NCI-H345 treated with DMSO at 0.1 percent for 48 hours (cell line): ENCODE data around the gene ABR.
"Not testable (repeated sequence)": the region's sequence is repeated elsewhere in the genome, so short reads cannot be mapped to it uniquely, and the experiment has no call there.

Source experiments
- DNase-seq: peaks from one replicate; lab custom pipeline; 2025; ENCODE audit not compliant: unreplicated experiment; lab: John Stamatoyannopoulos, UW

The ABR gene

DNA sequence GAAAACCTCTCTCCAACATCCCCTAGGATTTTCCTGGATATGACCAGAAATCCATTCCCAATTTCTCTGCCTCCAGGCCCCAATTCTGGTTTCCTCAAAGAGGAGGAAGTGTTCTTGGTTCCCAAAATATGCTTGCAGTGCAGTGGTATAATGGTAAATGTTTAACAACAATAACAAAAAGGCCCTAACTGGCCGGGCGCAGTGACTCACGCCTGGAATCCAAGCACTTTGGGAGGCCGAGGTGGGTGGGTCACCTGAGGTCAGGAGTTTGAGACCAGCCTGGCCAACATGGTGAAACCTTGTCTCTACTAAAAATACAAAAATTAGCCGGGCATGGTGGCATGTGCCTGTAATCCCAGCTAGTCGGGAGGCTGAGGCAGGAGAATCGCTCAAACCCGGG, 184.5 kb downstream of the ABR start:
- DNase-seq: not testable (repeated sequence)

DNA sequence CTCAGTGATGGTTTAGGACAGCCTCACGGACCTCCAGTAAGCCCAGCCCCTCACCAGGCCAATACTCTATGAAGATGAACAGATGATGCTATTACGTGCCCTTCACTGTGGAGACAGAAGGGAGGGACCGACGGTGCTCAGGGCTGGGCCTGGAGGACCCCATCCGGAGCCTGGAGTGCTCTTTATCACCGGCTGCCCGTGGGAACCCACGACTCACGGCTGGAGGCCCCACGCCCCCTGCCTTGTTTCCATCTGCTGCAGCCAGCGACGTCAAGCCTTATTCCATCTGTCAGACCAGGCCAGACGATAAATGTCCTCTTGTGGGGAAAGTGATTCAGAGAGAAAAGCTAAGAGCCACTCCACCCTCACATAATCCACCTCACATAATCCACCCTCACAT, 186.8 kb downstream of the ABR start:
- DNase-seq: no peak

DNA sequence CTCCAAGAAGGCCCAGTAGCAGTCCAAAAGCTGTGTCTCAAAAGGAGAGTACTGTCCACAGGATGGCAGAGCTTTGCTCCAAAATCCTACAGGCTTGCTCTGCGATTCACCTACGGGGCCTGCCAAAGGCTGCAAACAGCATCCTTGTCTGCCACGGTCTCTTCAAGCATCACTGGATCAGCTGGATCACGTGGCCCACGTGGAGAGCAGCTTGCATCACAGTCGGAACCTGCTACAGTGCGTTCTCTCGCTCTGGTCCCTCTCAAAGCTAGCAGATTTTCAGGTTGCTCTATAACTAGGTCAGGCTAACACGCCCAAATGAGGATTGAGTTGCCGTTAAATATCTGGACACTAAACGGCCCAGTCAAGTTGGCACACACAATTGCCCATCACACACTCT, 191.2 kb downstream of the ABR start:
- no peak for DNase-seq

DNA sequence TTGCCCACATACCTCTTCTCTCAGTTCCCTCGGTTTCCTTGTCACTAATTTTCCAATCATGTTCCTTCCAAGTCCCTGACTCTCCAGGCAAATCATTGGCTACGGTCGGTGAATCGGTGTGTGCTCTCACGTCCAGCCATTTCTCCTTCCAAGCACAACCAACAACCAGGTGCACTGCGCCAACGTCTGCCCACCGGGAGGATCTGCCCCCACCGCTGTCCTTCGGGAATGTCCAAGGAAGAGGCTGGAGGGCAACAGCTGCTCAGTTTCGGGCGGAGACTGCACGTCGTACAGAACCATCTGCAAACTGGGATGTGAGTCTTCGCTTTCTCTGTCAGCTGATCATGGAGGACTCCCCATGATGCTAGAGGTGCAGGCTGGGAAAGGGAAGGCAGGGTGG, 191.8 kb downstream of the ABR start:
- DNase-seq: no peak

DNA sequence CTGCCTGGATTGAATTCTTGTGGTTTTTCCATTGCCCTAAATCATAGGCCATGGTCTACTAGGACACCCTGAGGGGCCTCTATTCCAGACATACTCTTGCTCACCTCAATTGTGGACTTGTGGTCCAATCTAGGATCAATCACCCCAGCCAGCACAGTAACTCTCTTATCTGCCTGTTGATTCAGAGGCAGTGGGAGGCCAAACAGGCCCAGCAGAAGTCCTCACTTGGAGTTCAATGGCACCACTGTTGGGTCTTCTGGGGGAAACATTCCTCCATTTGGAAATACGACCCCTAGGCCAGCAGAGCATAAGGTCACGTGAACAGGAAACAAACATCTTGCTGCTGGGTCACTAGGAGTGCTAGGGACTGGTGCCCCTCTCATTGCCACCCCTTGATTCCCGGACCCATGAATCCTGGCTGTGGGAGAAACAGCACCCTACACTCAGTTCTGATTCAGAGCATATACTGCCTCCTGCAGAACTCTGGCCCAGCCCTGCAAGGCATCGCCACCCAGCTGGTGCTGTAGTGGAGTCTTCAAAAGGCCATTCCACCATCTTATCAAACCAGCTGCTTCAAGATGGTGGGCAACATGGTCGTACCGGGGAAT, 193.4 kb downstream of the ABR start:
- DNase-seq: no peak

DNA sequence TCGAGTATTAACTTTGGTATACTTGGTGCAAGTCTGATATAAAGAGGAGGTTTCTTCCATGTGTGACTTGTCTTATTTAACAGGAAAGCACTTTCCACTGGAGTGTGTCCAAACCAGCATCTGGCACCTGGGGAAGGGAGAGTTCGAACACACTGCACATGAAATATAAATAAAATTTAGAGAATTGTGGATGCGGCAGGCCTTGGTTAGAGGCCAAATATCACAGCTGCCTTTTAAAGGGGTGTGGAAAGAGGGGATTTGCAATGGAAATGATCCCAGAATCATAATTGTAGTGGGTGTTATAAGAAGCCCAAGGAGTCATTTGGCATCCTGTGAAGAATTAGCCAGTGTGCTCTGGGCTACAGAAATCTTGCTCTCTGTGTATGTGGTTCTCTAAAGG, 195.9 kb downstream of the ABR start:
- no peak for DNase-seq

DNA sequence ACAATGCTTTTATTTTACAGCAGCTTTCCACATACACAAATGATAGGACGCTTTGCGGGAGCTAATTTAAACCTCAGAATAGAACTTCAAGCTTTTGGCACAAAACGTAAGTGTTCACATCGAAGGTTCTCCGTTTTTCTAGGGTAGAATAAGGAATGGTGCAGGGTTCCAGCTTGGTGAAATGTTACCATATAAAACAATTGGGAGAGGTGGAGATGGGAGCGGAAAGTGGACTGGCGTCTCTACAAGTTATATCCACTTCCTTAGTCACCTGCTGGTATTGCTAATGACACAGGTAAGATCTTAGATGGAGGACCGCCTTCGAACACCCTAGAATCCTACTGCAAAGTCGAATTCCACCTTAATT, 198.5 kb downstream of the ABR start:
- DNase-seq: no peak

DNA sequence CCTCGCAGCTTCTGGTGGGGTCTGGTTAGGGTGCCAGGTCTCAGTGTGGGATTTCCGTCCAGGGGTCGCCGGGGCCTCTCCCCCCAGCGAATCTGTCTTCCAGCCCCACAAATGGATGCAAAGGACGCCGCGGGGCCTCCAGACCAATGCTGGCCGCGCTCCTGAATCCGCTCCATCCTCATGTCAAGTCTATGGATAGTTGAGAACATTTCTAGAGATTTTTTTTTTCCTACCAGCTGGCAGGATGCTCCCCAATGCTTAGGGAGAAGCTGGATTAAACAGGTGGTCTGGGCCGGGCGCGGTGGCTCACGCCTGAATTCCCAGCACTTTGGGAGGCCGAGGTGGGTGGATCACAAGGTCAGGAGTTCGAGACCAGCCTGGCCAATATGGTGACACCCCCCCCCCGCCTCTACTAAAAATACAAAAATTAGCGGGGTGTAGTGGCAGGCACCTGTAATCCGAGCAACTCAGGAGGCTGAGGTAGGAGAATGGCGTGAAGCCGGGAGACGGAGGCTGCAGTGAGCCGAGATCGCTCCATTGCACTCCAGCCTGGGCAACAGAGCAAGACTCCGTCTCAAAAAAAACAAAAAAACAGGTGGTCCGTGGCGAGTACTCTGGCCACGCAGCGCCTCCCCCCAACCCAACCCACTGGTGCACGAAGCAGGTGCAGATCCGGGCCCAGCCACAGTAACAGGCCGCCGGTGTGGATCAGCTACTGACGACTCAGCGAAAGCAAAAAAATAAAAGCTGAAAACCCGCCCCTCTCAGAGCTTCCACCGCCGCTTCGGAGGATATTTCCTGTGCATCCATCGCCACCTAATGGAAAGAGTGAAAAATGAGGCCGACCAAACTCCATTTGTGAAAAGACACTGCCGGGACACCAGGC, 199.1 kb downstream of the ABR start:
- DNase-seq: peak; percentile 75

DNA sequence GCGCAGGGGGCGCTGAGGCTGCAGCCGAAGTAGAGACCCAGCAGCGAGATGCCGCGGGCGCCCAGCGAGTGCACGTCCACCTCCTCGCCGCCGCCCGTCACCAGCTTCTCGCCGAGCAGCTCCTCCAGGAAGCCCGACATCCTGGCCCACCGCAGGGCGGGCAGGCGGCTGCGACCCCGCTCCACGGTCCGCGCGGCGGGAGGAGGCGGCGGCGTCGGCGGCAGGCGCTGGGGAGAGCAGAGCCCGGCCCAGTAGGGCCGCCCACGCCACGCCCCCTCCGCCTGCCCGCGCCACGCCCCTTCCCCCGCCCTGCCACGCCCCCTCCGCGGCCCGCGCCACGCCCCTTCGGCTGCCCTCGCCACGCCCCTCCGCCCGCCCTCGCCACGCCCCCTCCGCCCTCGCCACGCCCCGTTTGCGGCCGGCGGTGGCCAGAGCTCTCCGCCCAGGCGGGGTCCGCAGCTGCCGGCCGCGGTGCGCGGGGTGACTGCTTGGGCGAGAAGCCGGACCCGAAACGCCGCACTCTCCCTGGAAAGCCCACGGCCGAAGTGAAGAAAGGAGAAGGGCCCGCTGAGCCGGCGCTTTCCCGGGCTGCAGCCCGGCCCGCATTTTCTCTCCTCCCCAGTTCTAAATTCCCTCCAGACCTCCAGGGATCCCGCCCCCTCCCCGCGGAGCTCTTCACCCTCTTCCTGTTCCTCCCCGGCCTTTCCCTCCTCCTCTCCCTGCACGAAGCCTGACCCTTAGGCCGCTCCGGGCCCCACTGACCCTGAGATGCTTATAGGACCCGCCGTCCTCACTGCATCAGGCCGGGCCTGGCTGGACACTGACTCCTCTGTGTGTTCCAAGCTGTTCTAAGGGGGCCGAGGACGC, 200.0 kb downstream of the ABR start, which contains the start of gene NXN:
TSS of gene NXN (minus strand) at position 238 of the 867 bp plus-strand sequence.
- peak; percentile 40 for DNase-seq

DNA sequence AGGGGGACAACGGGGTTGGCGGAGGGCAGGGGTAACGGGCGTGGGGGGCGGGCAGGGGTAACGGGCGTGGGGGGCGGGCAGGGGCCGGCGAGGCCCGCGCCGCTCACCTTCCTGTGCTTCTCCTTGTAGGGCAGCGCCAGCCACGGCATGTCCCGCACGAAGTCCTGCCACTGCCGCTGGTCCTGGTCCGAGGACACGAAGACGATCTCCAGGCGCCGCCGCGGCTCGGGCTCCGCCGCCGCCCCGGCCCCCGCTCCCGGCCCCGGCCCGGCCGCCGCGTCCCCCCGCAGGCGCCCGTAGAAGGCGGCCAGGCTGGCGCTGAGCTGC, 200.6 kb downstream of the ABR start:
- no peak for DNase-seq

DNA sequence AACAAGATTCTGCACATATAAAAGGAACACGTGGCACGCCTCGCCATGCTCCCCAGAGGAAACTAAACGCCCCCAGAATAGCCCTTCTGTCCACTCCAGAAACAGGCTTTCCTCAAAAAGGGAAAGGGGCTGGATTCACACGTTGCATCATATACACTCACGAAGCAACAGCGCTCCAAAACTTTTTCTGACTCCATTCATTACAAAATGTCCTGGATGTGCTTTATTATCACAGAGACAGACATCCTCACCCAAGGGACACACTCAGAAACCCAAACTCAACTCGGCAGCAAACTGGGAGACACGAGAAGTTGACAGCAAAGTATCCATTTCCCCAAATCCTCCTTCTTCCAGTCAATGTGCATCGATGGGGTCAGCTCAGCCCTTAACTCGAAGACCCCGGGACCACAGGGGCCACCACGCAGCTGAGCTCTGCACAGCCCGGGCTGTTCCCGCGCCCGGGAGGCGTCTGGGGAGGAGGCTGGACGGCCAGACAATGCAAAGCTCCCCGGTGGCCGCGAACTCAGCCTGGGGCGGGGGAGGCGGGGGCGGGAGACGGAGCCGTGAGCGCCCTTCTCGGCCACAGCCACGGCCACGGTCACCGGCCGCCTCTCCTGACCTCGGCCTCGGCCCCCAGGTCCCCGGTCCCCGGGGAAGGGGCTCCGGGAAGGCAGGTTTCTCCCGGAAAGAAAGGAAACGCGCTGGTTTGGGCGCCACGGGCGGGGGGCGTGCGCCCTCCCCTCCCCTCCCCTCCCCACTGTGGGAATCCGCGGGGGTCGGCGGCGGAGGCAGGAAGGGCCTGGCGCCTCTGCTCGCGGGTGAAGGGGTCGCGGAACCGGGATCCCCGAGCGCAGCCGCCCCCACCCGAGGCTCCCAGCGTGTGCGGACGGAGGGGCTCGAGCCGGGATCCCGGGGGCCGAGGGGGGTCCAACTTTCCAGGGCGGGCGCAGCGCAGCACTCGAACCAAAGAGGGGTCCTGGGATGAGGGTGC, 201.4 kb downstream of the ABR start:
- no peak for DNase-seq

DNA sequence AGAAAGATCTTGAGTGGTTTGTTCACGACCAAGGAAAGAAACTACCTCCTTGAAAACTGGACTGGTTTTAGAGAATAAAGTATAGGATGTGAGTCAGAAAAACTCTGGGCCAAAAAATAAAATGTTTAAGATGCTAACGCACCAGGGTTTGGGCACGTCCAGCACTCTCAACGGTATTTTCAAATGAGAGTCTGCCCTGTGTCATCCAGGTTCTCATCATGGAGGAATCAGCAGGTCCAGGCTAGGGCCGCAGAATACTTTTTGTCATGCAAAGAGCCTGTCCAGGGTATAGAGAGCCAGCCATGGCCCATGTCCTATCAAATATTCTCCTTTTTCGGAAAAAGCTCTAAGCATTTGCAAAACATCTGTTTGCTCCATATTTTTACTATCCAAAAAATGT, 202.6 kb downstream of the ABR start:
- DNase-seq: no peak

DNA sequence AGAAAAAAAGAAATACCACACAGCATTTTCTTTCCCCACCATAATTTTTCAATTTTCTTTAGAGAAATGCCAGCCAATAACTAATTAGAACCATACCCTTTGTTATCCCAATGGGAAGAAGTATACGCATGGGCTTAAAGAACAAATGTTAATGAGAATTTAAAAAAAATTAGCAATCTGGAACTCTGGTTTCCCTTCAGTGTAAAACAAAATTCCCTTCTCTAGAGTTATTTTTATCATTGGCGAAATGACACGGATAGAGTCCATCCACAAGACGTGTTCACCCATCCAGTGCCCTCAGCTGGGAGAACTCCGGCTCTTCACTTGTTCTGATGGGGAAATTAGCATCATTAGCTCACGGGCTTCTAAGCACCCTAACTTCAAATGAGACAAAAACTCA, 203.5 kb downstream of the ABR start:
- DNase-seq: no peak

DNA sequence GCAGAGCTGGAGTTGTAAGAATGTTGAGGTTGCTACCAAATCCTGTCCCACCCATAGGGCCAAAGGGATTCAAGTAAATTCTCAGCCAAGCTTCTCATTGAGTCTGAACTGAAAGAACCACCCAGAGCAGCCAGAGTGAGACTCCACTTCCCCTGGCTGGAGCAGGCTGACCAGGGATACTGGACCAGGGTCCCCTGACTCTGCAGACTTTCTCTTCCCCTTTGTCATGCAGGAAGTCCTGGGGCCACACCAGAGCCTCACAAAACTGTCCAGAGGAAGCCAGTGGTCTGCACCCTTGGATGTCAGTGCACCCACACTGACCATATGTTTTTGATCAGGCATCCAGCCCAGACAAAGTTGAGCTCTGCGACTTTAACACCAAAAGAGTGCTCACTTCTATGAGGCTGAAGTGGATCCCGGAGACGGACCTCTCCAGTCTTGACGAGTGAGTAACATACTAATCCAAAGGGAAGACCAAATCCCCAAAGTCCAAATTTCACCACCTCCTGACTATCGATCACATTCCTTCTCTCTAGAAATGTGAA, 204.3 kb downstream of the ABR start:
- no peak for DNase-seq

DNA sequence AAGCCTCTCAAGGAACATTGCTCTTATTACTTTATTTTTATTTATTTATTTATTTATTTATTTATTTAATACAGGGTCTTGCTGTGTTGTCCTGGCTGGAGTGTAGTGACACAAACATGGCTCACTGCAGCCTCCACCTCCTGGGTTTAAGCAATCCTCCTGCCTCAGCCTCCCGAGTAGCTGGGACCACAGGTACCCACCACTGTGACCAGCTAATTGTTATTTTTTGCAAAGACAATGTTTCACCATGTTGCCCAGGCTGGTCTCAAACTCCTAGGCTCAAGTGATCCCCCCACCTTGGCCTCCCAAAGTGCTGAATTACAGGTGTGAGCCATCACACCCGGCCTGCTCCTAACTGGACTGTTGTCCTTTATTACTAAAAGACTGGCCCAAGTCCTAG, 205.0 kb downstream of the ABR start:
- DNase-seq: not testable (repeated sequence)

DNA sequence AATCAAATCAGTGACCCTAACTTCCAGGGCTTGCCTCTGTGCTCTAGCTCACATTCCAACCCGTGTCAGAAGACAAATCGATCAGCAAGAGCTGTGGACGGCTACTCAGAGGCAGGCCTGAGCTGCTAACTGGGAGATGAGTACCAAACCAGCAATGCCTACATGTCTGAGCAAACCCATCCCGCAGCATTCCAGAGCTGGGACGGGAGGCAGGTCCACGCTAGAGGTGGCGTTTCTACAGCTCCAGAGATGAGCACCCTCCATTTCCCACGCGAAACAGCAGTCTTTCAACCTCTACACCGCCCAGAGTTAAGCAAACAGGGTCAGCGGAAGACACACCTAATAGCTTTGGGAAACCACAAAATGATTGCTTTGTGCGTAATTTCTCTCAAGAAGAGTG, 206.7 kb downstream of the ABR start:
- DNase-seq: no peak

DNA sequence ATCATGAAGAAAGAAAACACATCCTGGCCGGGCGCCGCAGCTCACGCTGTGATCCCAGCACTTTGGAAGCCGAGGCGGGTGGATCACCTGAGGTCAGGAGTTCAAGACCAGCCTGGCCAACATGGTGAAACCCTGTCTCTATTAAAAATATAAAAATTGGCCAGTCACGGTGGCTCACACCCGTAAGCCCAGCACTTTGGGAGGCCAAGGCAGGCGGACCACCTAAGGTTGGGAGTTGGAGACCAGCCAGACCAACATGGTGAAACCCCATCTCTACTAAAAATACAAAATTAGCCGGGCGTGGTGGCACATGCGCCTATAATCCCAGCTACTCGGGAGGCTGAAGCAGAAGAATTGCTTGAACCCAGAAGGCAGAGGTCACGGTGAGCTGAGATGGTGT, 207.9 kb downstream of the ABR start:
- DNase-seq: not testable (repeated sequence)

DNA sequence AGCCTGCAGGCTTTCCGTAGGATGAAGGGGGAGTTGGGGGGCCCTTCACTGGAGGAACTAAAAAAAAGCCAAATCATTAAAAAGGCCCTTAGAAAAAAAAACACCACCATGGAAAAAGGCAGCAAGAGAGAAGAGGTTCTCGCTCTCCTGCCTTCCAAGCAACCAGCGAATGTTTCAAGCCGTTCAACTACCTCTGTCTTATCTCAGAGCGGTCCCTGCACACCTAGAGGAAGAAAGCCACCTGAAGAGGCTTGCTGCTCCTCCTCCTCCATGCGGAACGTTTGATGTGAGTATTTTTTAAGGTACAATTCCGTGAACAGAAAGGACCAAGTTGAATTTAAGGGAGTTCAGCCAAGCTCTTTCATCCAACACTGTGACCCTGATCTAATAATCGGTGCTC, 209.4 kb downstream of the ABR start:
- no peak for DNase-seq

DNA sequence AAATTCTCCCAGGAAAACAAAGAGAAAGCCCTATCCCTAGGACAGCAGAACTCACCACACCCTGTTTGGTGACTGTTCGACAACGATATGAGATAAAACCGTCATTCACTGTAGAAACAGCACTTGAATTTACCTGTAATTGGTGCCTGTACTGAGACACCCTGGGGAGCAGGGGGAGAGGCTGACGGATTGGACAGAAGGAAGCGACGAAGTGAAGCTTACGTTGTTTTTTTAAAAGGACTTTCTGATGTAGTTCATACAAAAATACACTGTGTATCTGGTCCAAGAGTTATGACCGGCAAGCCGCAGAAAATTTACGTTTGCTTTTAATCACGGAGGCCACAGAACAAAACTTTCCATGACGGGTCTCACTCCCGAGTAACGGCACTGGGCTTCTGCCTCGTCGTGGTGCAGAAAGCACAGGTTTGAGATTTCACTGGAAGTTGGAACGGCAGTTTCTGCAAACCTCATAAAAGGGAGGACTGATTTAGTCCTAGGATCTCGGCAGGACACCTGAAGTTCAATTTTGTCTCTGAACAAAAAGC, 209.9 kb downstream of the ABR start:
- DNase-seq: no peak
